Neural progenitor cell (in vitro differentiated cells): ENCODE results near the gene HCFC2.

Source experiments
- EZH2 ChIP-seq: fragments of 200-600 bp; sonication (generic); IDR thresholded peaks from 2 replicates; pipeline ENCODE4 v1.6.1; 2017; ENCODE audit warnings: antibody characterized with exemption, mild to moderate bottlenecking, moderate library complexity
- EZH2phosphoT487 ChIP-seq: fragments of 200-600 bp; sonication (generic); IDR thresholded peaks from 2 replicates; pipeline ENCODE4 v1.6.1; 2017; ENCODE audit warnings: antibody characterized with exemption
- TF ChIP-seq, protein P1 (sequence below): fragments of 200-600 bp; sonication (generic); IDR thresholded peaks from 2 replicates; pipeline ENCODE4 v1.5.1; 2017; ENCODE audit warnings: antibody characterized with exemption, mild to moderate bottlenecking

DNA sequence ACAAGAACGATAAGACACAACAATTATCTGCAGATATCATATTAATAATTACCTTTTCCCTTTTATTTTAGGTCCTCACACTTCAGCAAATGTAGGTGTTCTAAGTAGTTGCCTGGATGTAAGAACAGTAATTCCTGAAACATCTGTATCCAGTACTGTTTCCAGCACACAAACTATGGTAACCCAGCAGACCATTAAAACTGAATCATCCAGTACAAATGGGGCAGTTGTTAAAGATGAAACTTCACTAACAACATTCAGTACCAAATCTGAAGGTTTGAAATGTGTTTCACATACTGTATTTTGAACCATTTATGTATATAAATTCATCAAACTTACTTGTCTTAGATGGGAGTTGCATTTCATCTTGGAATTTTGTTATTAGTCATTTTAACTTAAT lies 31.0 kb downstream of the HCFC2 start:
- TF ChIP-seq, protein P1, sequence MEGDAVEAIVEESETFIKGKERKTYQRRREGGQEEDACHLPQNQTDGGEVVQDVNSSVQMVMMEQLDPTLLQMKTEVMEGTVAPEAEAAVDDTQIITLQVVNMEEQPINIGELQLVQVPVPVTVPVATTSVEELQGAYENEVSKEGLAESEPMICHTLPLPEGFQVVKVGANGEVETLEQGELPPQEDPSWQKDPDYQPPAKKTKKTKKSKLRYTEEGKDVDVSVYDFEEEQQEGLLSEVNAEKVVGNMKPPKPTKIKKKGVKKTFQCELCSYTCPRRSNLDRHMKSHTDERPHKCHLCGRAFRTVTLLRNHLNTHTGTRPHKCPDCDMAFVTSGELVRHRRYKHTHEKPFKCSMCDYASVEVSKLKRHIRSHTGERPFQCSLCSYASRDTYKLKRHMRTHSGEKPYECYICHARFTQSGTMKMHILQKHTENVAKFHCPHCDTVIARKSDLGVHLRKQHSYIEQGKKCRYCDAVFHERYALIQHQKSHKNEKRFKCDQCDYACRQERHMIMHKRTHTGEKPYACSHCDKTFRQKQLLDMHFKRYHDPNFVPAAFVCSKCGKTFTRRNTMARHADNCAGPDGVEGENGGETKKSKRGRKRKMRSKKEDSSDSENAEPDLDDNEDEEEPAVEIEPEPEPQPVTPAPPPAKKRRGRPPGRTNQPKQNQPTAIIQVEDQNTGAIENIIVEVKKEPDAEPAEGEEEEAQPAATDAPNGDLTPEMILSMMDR, result no peak
- no peak for TF ChIP-seq EZH2
- no peak for TF ChIP-seq EZH2phosphoT487
